HAP-1 (cell line): Measurements from ENCODE around the gene CNTNAP2.

Source experiments
- DNase-seq, 2 experiments: peaks; one replicate each; pipeline ENCODE4 v3.0.0-alpha.2; 2016 to 2020; ENCODE audit warnings: low spot score in 2 of 2
- H3K27me3 ChIP-seq: fragments of 250-450 bp; sonication (Bioruptor Pico); 2 replicates; pipeline ENCODE4 v1.5.1; 2020; ENCODE audit warnings: low read depth, mild to moderate bottlenecking, moderate library complexity
- H3K36me3 ChIP-seq: fragments of 250-450 bp; sonication (Bioruptor Pico); replicated peaks from 2 replicates; pipeline ENCODE4 v1.5.1; 2020; ENCODE audit warnings: mild to moderate bottlenecking
- H3K4me1 ChIP-seq: fragments of 250-450 bp; sonication (Bioruptor Pico); 2 replicates; pipeline ENCODE4 v1.5.1; 2020; ENCODE audit warnings: mild to moderate bottlenecking
- H3K4me3 ChIP-seq: fragments of 250-450 bp; sonication (Bioruptor Pico); 2 replicates; pipeline ENCODE4 v1.5.1; 2020; ENCODE audit warnings: mild to moderate bottlenecking, moderate library complexity
- H3K9me3 ChIP-seq: fragments of 250-450 bp; sonication (Bioruptor Pico); 2 replicates; pipeline ENCODE4 v1.5.1; 2020; ENCODE audit warnings: mild to moderate bottlenecking, moderate library complexity
- in situ Hi-C: fragments of 300-500 bp; cut with MboI; formaldehyde crosslinking; loops from 3 replicates; pipeline ENCODE4 v1.14.3; 2020; ENCODE audit warnings: low sequenced_read_pairs, inconsistent platforms, mixed read lengths

The CNTNAP2 gene

DNA sequence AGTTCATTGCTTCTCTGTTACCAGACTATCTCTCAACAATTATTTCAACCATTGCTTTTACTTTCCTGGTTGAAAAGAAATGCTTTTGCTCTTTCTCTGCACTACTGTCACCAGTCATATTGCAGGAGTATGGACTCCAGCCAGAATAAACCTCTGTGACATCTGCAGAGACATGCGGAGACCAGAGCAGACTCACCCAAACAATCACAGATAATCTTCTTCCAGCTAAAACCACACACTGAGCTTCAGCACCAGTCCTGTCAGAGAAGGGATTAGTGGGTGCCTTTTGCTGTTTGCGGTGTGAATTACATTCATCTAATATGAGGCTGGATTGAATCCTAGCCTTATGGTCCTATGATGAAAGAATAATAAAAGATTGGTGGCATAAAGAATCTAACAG is 258.6 kb downstream of the CNTNAP2 start:
- DNase-seq = no peak
- Histone ChIP-seq H3K9me3 (no peaks in the 10 kb centered on the region), H3K27me3 (no peaks in the 10 kb centered on the region), H3K4me1 (no peaks in the 10 kb centered on the region), H3K4me3 (no peak overlapping the region), H3K36me3 (no peaks in the 10 kb centered on the region)
- in situ Hi-C loops = no loop called here

DNA sequence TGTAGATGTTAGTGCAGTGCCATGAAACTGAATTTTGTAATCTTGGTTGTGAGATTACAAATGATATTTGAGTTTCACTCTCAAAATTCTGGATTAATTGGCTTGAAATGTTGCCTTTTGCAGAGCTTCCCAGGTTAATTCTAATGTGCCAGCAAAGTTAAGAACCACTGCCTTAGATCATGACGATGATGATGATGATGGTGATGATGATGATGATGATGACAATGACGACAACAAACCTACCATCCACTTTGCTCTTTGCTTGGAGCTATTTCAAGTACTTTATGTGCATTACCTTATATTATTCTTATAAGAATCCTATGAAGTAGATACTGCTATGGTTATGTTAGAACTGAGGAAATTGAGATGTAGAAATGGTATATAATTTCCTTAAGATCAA is 261.6 kb downstream of the CNTNAP2 start:
- DNase-seq = no peak
- Histone ChIP-seq H3K36me3 (no peaks in the 10 kb centered on the region), H3K9me3 (no peaks in the 10 kb centered on the region), H3K27me3 (no peaks in the 10 kb centered on the region), H3K4me1 (no peaks in the 10 kb centered on the region), H3K4me3 (no peak overlapping the region)
- in situ Hi-C loops = no loop called here

DNA sequence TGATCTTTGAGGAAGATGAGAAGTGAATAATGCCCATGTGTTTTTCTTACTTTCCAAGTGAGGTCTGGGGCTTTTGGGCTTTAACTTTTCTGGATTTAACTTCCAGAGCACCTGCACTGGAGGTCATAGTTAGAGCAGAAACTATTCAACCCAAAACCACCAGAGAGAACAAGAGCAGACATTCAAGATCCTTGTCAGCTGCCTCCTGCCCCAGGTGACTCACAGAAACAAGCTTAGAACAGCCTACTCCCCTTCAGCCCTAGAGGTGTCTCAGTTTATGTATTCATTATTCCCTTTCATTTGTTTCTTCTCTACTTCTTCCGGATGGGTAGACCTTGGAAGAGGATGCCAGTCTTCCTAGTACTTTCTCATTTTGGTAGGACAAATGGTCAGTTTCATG is 270.5 kb downstream of the CNTNAP2 start:
- H3K4me1 ChIP-seq = no peaks in the 10 kb centered on the region
- in situ Hi-C loops = no loop called here
- no peak overlapping the region for H3K4me3 ChIP-seq
- H3K9me3 ChIP-seq = no peaks in the 10 kb centered on the region
- no peaks in the 10 kb centered on the region for H3K36me3 ChIP-seq
- H3K27me3 ChIP-seq = no peaks in the 10 kb centered on the region
- DNase-seq = no peak

DNA sequence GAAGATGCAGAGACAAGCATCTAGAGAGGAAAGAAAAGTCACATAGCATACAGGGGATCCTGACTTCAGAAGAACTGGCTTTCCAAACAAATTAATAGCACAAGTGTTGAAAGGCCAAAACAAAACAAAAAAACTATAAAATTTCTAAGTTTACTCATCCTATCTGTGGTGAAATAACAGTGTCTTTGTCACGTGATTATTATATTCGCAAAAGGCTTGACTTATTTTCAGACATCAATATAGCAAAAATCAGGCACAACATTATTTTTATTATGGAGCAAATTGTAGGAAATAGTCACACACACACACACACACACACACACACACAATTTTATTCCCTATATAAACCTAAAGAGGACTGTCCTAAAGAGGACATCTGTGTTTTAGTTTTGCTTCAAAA is 272.3 kb downstream of the CNTNAP2 start:
- Histone ChIP-seq H3K36me3 (no peaks in the 10 kb centered on the region), H3K9me3 (no peaks in the 10 kb centered on the region), H3K4me3 (no peak overlapping the region), H3K4me1 (no peaks in the 10 kb centered on the region), H3K27me3 (no peaks in the 10 kb centered on the region)
- in situ Hi-C loops = no loop called here
- no peak for DNase-seq

DNA sequence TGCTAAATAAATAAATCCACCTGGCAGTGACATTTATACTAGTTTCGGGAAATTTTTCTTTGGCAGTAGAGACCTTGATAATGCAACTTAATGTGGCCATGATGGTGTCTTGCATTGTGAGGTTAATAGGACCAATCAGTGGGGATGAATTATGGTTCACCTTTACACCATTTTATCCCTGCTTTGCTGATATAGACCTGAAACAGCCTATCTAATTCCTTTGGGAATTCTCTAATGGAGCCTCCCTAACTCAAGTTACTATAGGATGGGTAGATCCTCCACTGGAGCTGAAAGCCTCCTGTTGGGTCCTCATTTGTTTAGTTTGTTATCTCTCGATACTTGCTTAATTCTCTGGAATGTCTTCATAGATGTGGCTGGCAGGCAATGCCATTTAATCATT is 276.7 kb downstream of the CNTNAP2 start:
- no peaks in the 10 kb centered on the region for H3K9me3 ChIP-seq
- no peak overlapping the region for H3K4me3 ChIP-seq
- in situ Hi-C loops = no loop called here
- H3K27me3 ChIP-seq = no peaks in the 10 kb centered on the region
- no peak for DNase-seq
- no peaks in the 10 kb centered on the region for H3K36me3 ChIP-seq
- H3K4me1 ChIP-seq = no peaks in the 10 kb centered on the region

DNA sequence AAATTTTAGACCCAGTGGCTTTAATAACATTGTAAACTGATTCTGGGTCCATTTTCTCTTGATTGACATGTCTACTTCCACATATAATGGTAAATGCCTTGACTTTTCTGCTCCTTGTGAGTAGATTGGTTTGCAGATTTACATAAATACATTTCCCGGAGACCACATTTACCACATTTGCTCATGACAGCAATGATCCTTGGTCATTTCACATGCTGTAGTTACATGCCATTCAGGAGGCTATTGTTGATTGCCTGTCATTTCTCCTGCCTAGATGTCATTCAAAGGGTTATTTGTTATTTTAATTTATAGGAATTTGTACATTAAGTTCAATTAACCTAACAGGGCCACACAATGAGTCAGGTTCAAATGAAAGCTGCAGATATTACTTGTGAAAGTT is 280.5 kb downstream of the CNTNAP2 start:
- in situ Hi-C loops = no loop called here
- DNase-seq = no peak

DNA sequence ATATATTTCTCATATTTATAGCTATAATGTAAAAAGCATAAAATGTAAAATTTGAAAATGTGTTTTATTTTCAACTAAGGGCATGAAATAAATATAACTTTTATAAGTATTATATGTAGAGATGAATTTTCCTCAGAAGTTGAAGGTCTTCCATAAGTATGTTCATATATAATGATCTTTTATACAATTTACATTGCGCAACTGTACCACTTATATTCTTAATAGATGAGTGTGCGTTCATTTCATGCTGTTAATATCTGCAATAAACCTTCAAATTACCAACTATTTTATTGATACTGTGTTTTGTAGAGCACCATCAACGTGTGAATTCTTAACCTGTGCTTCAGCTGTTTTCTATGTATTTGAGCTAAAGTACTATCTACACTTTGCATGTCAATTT is 285.3 kb downstream of the CNTNAP2 start:
- no peaks in the 10 kb centered on the region for H3K27me3 ChIP-seq
- no peaks in the 10 kb centered on the region for H3K9me3 ChIP-seq
- in situ Hi-C loops = no loop called here
- H3K4me1 ChIP-seq = no peaks in the 10 kb centered on the region
- H3K36me3 ChIP-seq = no peaks in the 10 kb centered on the region
- no peak for DNase-seq
- no peak overlapping the region for H3K4me3 ChIP-seq

More for the DNA sequence above, 280.5 kb downstream of the CNTNAP2 start:
- Histone ChIP-seq H3K27me3 (no peaks in the 10 kb centered on the region), H3K4me1 (no peaks in the 10 kb centered on the region), H3K36me3 (no peaks in the 10 kb centered on the region), H3K9me3 (no peaks in the 10 kb centered on the region), H3K4me3 (no peak overlapping the region)

DNA sequence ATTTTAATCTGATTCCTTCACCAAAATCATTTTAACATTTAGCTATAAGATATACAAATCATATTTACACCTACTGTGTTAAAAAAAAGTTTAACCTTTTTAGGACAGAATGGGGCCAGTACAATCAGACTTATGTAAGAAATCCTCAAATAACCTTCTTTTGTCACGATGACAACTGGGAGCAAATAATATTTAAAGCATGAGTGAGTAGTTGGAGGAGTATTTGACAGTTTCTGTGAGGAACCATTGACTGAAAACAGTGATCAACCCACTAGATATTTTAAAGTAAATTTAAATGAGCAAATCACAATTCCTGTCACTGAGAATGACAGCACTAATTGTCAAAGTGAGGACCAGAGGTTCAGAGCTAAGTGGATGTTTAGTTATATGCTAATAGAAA is 289.1 kb downstream of the CNTNAP2 start:
- in situ Hi-C loops = no loop called here
- Histone ChIP-seq H3K4me1 (no peaks in the 10 kb centered on the region), H3K9me3 (no peaks in the 10 kb centered on the region), H3K36me3 (no peaks in the 10 kb centered on the region), H3K27me3 (no peaks in the 10 kb centered on the region), H3K4me3 (no peak overlapping the region)
- no peak for DNase-seq

DNA sequence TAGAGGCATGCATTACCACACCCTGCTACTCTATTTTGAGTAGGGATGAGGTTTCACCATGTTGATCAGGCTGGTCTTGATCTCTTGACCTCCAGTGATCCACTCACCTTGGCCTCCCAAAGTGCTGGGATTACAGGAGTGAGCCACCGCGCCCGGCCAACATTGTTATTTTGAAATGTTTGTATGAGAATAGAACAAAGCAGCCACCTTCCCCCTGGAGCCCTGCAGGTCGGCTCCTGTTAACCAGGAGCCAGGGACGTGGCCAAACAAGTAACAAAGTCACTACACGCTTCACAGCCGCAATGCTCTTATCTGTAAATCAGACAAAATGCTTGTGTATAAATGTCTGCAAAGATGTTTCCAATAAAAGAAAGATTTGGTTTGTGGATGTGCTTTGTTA is 295.4 kb downstream of the CNTNAP2 start:
- H3K36me3 ChIP-seq = no peaks in the 10 kb centered on the region
- in situ Hi-C loops = no loop called here
- H3K9me3 ChIP-seq = no peaks in the 10 kb centered on the region
- no peaks in the 10 kb centered on the region for H3K27me3 ChIP-seq
- H3K4me1 ChIP-seq = no peaks in the 10 kb centered on the region
- H3K4me3 ChIP-seq = no peak overlapping the region
- DNase-seq = no peak

DNA sequence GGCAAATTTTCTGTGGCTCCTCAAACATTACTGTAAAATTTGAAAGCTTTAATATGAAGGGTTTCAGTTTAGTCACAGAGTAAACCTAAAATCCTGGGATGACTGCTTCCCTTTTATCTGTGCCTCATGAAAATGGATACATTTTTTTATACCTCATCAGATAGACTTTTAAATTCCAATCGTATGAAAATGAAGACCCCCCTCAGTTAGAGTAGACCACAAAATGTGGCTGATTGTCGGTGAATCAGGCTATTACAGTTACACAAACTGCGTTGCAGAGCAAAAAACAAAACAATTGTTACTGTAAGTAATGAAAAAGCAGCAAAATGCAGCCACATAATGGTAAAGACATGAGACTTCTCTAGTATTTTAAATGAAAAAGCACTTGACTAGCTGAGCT is 296.2 kb downstream of the CNTNAP2 start:
- Histone ChIP-seq H3K36me3 (no peaks in the 10 kb centered on the region), H3K27me3 (no peaks in the 10 kb centered on the region), H3K4me1 (no peaks in the 10 kb centered on the region), H3K4me3 (no peak overlapping the region), H3K9me3 (no peaks in the 10 kb centered on the region)
- DNase-seq = no peak
- in situ Hi-C loops = no loop called here

DNA sequence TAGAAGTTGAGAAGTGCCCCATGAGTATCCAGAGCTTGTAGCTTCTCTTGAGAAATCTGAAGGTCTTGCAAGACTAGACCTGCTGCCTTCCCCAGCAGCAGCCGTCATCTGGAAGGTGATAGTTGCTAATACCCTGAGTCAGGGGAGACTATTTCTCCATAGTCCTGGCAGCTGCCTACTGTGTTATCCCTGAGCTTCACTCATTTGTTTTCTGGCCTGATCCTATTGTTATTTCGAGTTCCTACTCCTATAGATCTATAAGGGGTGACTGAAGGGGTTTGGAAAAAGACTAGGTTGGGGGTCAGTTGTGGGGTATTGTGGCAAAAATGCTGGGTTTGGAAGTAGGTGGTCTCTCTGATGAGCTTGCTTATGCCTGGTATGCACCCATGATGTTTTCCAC is 297.8 kb downstream of the CNTNAP2 start:
- Histone ChIP-seq H3K4me1 (no peaks in the 10 kb centered on the region), H3K36me3 (no peaks in the 10 kb centered on the region), H3K4me3 (no peak overlapping the region), H3K9me3 (no peaks in the 10 kb centered on the region), H3K27me3 (no peaks in the 10 kb centered on the region)
- in situ Hi-C loops = no loop called here
- no peak for DNase-seq

DNA sequence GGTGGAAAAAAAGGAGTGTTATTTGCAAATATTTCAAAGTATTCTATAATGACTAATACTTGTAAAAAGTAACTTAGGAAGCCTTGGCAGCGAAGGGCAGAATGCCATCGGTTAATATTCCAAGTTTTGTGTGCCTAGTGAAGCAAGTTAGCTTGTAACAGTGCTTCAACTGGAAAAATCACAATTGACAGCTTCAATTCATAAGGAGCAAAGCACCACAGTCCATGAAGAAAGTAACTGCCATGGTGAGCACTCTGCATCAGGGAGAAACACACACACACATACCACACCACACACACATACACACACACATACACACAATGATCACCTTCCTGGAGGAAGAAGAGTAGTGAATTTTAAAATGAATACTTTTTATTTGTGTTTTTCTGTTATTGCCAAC is 298.3 kb downstream of the CNTNAP2 start:
- Histone ChIP-seq H3K27me3 (no peaks in the 10 kb centered on the region), H3K4me3 (no peak overlapping the region)
- in situ Hi-C loops = no loop called here

DNA sequence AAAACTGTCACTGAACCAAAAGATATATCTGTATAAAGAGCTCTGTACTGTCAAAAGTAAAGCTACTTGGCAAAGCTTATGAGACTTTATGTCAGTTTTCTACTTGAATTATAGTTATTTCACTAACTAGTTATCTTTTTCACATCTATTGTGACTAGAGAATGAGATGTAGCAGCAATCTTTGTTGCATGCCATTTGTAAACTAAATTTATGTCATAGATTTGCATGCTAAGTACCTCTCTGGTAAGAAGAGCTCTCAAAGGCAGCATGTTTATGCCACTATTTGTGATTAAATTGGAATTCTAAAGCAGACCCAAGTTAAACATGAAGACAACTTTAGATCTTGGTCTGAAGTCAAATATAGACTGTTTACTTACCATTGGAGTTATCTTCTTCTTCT is 300.6 kb downstream of the CNTNAP2 start:
- no peaks in the 10 kb centered on the region for H3K9me3 ChIP-seq
- DNase-seq = no peak
- in situ Hi-C loops = no loop called here

More for the DNA sequence above, 298.3 kb downstream of the CNTNAP2 start:
- H3K4me1 ChIP-seq = no peaks in the 10 kb centered on the region
- DNase-seq = no peak
- no peaks in the 10 kb centered on the region for H3K36me3 ChIP-seq
- H3K9me3 ChIP-seq = no peaks in the 10 kb centered on the region

DNA sequence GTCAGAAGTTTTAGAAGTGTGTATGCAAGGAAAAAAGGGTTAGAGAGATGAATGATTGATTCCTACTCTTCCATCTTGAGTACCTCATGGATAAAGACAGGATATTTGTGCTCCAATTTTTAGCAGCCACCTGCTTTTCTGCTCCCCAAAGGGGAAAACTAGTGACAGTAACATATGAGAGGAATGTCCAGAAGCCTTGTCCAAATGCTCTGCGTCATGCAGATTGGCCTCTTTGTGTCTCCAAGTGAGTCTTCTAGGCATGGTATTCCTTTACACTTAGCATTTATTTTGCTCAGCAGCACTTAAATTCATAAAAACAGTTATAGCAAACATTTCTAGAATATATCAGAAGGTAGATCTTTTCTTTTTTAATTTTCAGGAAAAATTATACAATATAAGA is 306.8 kb downstream of the CNTNAP2 start:
- DNase-seq = no peak
- Histone ChIP-seq H3K9me3 (no peaks in the 10 kb centered on the region), H3K27me3 (no peaks in the 10 kb centered on the region), H3K4me3 (no peak overlapping the region), H3K4me1 (no peaks in the 10 kb centered on the region), H3K36me3 (no peaks in the 10 kb centered on the region)
- in situ Hi-C loops = no loop called here

More for the DNA sequence above, 300.6 kb downstream of the CNTNAP2 start:
- Histone ChIP-seq H3K36me3 (no peaks in the 10 kb centered on the region), H3K4me1 (no peaks in the 10 kb centered on the region), H3K27me3 (no peaks in the 10 kb centered on the region), H3K4me3 (no peak overlapping the region)

DNA sequence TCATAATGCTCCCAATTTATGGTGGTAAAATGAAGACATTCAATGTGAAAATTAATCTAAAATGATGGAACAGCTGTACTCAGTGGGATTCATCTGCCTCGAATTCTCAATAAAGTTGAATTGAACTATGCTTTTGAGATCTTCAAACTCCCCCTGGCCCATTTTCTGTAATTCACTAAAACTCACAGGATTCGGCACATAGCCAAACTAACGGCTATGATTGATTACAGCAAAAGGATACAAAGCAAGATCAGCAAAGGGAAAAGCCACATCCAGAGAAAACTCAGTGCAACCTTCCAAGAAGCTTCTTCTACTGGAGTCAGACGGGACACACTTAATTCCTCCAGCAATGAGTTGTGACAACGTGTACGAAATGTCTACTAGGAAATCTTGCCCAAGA is 307.5 kb downstream of the CNTNAP2 start:
- Histone ChIP-seq H3K27me3 (no peaks in the 10 kb centered on the region), H3K9me3 (no peaks in the 10 kb centered on the region), H3K4me3 (no peak overlapping the region), H3K36me3 (no peaks in the 10 kb centered on the region), H3K4me1 (no peaks in the 10 kb centered on the region)
- in situ Hi-C loops = no loop called here
- no peak for DNase-seq
